HCT116 (cell line): ENCODE data around the gene STRA8. TPM values are rescaled to one million over a fixed set of nuclear protein-coding genes. Genes with fewer than 3 reads are reported as not detected.

ENCODE experiments used
- ATAC-seq: fragments of 200-7000 bp; cut with Tn5 transposase; 2 replicates; pipeline ENCODE4 v1.9.1; 2020; ENCODE audit warnings: mild to moderate bottlenecking, moderate library complexity
- BruUV-seq: library from RNA; stranded (reverse); fragments of 400-500 nt; replicated peaks from 2 replicates; lab custom pipeline; 2021; lab: Mats Ljungman, UMichigan
- CTCF ChIA-PET: fragments of 300-600 bp; sonication (Branson Sonifier 250); formaldehyde crosslinking; loops from one replicate; lab custom pipeline; 2021; ENCODE audit warnings: antibody characterized with exemption; lab: Charles Lee
- POLR2A ChIA-PET: fragments of 300-600, 350-600 bp; sonication (Branson Sonifier 250); formaldehyde crosslinking; loops from one replicate; lab custom pipeline; 2021; ENCODE audit warnings: antibody characterized with exemption; lab: Charles Lee
- RAD21 ChIA-PET, 2 experiments: fragments of 300-600 bp; sonication (Branson Sonifier 250); formaldehyde crosslinking; loops; one replicate each; lab custom pipeline; 2023; ENCODE audit warnings: low total read pairs in 2 of 2; ENCODE audit not compliant: uncharacterized antibody in 2 of 2, unreplicated experiment in 2 of 2, low non-redundant PET in 1 of 2; lab: Charles Lee
- DNase-seq: peaks from one replicate; pipeline ENCODE4 v3.0.0-alpha.2; 2010; ENCODE audit warnings: low read depth, low spot score
- H2AFZ ChIP-seq: fragments of 200-600 bp; shearing (Covaris generic), sonication (generic); 2 replicates; pipeline ENCODE4 v1.6.1; 2017; ENCODE audit warnings: low read depth, mixed run types, mixed read lengths, antibody characterized with exemption, low read length; ENCODE audit not compliant: poor library complexity, severe bottlenecking
- H3K27ac ChIP-seq: 2 replicates; pipeline ENCODE4 v1.5.1; 2012; ENCODE audit warnings: low read depth, low read length
- H3K27me3 ChIP-seq: fragments of 200-600 bp; sonication (generic); 2 replicates; pipeline ENCODE4 v1.6.1; 2016; ENCODE audit warnings: mixed run types, low read length, mixed read lengths; ENCODE audit not compliant: insufficient read depth
- H3K36me3 ChIP-seq, 2 experiments: fragments of 200-500 bp in 1 of 2; fragments of 200-600 bp in 1 of 2; sonication (Bioruptor generic) in 1 of 2; sonication (generic) in 1 of 2; 2 replicates each; pipeline versions ENCODE4 v1.5.1 to v1.6.1; 2014 to 2016; ENCODE audit warnings: low read length in 2 of 2, inconsistent platforms in 1 of 2, mixed read lengths in 1 of 2, mixed run types in 1 of 2; ENCODE audit not compliant: insufficient read depth in 2 of 2, control insufficient read depth in 1 of 2
- H3K4me1 ChIP-seq, 2 experiments: fragments of 200-600 bp in 1 of 2; sonication (generic) in 1 of 2; 2 replicates each; pipeline versions ENCODE4 v1.5.1 to v1.6.1; 2012 to 2017; ENCODE audit warnings: low read length in 2 of 2, inconsistent platforms in 1 of 2, mild to moderate bottlenecking in 1 of 2, mixed read lengths in 1 of 2, mixed run types in 1 of 2, moderate library complexity in 1 of 2; ENCODE audit not compliant: insufficient read depth in 2 of 2, control insufficient read depth in 1 of 2
- H3K4me2 ChIP-seq: fragments of 200-600 bp; sonication (generic); 2 replicates; pipeline ENCODE4 v1.6.1; 2017; ENCODE audit warnings: mixed run types, low read length, mixed read lengths
- H3K4me3 ChIP-seq, 2 experiments: fragments of 200-600 bp in 1 of 2; sonication (generic) in 1 of 2; replicated peaks in 1 of 2; 2 replicates each; pipeline ENCODE4 v1.5.1; 2011 to 2016; ENCODE audit warnings: low read length in 2 of 2, control low read depth in 1 of 2, low read depth in 1 of 2, mild to moderate bottlenecking in 1 of 2, mixed read lengths in 1 of 2, mixed run types in 1 of 2
- H3K79me2 ChIP-seq: fragments of 200-600 bp; sonication (generic); 2 replicates; pipeline ENCODE4 v1.6.1; 2017; ENCODE audit warnings: mild to moderate bottlenecking, mixed run types, low read length, moderate library complexity, mixed read lengths; ENCODE audit not compliant: insufficient read depth
- H3K9ac ChIP-seq: fragments of 200-600 bp; sonication (generic); 2 replicates; pipeline ENCODE4 v1.6.1; 2016; ENCODE audit warnings: low read length, mixed read lengths
- H3K9me2 ChIP-seq: fragments of 200-600 bp; sonication (generic), shearing (Covaris generic); 2 replicates; pipeline ENCODE4 v1.6.1; 2017; ENCODE audit warnings: mixed run types, mild to moderate bottlenecking, moderate library complexity; ENCODE audit not compliant: insufficient read depth
- H3K9me3 ChIP-seq, 2 experiments: fragments of 200-500 bp in 1 of 2; fragments of 200-600 bp in 1 of 2; sonication (Bioruptor generic) in 1 of 2; sonication (generic) in 1 of 2; 2 replicates each; pipeline ENCODE4 v1.6.1; 2014 to 2017; ENCODE audit warnings: low read length in 2 of 2, mixed read lengths in 2 of 2, inconsistent platforms in 1 of 2, low read depth in 1 of 2, mild to moderate bottlenecking in 1 of 2, mixed run types in 1 of 2, moderate library complexity in 1 of 2; ENCODE audit not compliant: control insufficient read depth in 1 of 2, insufficient read depth in 1 of 2
- H4K20me1 ChIP-seq: fragments of 200-600 bp; sonication (generic), shearing (Covaris generic); 2 replicates; pipeline ENCODE4 v1.6.1; 2017; ENCODE audit warnings: mixed run types, mild to moderate bottlenecking, moderate library complexity; ENCODE audit not compliant: insufficient read depth
- ATF3 ChIP-seq: IDR thresholded peaks from 2 replicates; pipeline ENCODE4 v1.6.1; 2012
- CBX3 ChIP-seq: IDR thresholded peaks from 2 replicates; pipeline ENCODE4 v1.6.1; 2012; ENCODE audit warnings: low read depth
- EGR1 ChIP-seq: IDR thresholded peaks from 2 replicates; pipeline ENCODE4 v1.6.1; 2012; ENCODE audit warnings: low read depth
- ELF1 ChIP-seq: IDR thresholded peaks from 2 replicates; pipeline ENCODE4 v1.6.1; 2012; ENCODE audit warnings: low read depth, borderline replicate concordance
- EZH2phosphoT487 ChIP-seq: fragments of 200-600 bp; IDR thresholded peaks from 2 replicates; pipeline ENCODE4 v1.6.1; 2018; ENCODE audit warnings: antibody characterized with exemption, borderline replicate concordance
- JUND ChIP-seq: IDR thresholded peaks from 2 replicates; pipeline ENCODE4 v1.6.1; 2012
- MAX ChIP-seq: IDR thresholded peaks from 2 replicates; pipeline ENCODE4 v1.6.1; 2012
- POLR2AphosphoS5 ChIP-seq: IDR thresholded peaks from 2 replicates; pipeline ENCODE4 v1.6.1; 2011; ENCODE audit warnings: mild to moderate bottlenecking, low read depth, low read length, moderate library complexity
- RAD21 ChIP-seq: IDR thresholded peaks from 2 replicates; pipeline ENCODE4 v1.6.1; 2012; ENCODE audit warnings: low read depth, mild to moderate bottlenecking
- REST ChIP-seq: IDR thresholded peaks from 2 replicates; pipeline ENCODE4 v1.6.1; 2012; ENCODE audit warnings: low read depth
- SIN3A ChIP-seq: IDR thresholded peaks from 2 replicates; pipeline ENCODE4 v1.6.1; 2012; ENCODE audit warnings: low read depth
- SP1 ChIP-seq: IDR thresholded peaks from 2 replicates; pipeline ENCODE4 v1.6.1; 2012; ENCODE audit warnings: low read depth
- SRF ChIP-seq: IDR thresholded peaks from 2 replicates; pipeline ENCODE4 v1.6.1; 2012; ENCODE audit warnings: low read depth
- TCF7L2 ChIP-seq: IDR thresholded peaks from 2 replicates; pipeline ENCODE4 v1.7.0; 2011; ENCODE audit warnings: borderline replicate concordance, inconsistent platforms; ENCODE audit not compliant: insufficient read depth, insufficient read length; ENCODE audit errors: extremely low read depth
- YY1 ChIP-seq: IDR thresholded peaks from 2 replicates; pipeline ENCODE4 v1.6.1; 2011; ENCODE audit warnings: low read length, low read depth, moderate library complexity, mild to moderate bottlenecking; ENCODE audit not compliant: insufficient replicate concordance; ENCODE audit errors: extremely low read depth
- ZFX ChIP-seq: fragments of 450-650 bp; IDR thresholded peaks from 2 replicates; pipeline ENCODE4 v1.6.1; 2017
- ZNF274 ChIP-seq: fragments of 200-500 bp; sonication (Bioruptor generic); IDR thresholded peaks from 2 replicates; pipeline ENCODE4 v1.6.1; 2014; ENCODE audit warnings: mild to moderate bottlenecking, low read depth, low read length, inconsistent platforms
- intact Hi-C: fragments of 100-400 bp; cut with micrococcal nuclease; formaldehyde crosslinking; loops from 2 replicates; pipeline ENCODE4 v1.10.0; 2022
- total RNA-seq: library from RNA; stranded (reverse); gene quantifications from one replicate; pipeline ENCODE4 v1.2.1, GENCODE V29; 2021; ENCODE audit not compliant: unreplicated experiment

STRA8 gene
- total RNA-seq, 1 experiment from 2014 or later, result not detected

GRCh38 chr7:135186841-135187253 lies 46.8 kb upstream of the STRA8 start:
- H4K20me1 ChIP-seq, result no peaks in the 10 kb centered on the region
- no peak overlapping the region for H3K4me2 ChIP-seq
- BruUV-seq, result no TSS peak
- DNase-seq, result no peak
- no peak overlapping the region for H2AFZ ChIP-seq
- no peak for ATAC-seq
- no peaks in the 10 kb centered on the region for H3K79me2 ChIP-seq
- H3K4me1 ChIP-seq, result no peaks in the 10 kb centered on the region
- H3K4me3 ChIP-seq, result no peak overlapping the region
- H3K27me3 ChIP-seq, result no peaks in the 10 kb centered on the region
- ChIA-PET RAD21 (no interaction called here), CTCF (no interaction called here), POLR2A (no interaction called here)
- no peak overlapping the region for H3K27ac ChIP-seq
- H3K9me3 ChIP-seq, result peaks cover 0 to 4% of the 10 kb centered on the region in 2 experiments; a peak in 1 of 4 replicates
- H3K9me2 ChIP-seq, result no peaks in the 10 kb centered on the region
- intact Hi-C loops, result no loop called here
- H3K36me3 ChIP-seq, result no peaks in the 10 kb centered on the region
- TF ChIP-seq RAD21, result no peak
- no peak for TF ChIP-seq ELF1
- no peak for TF ChIP-seq SP1
- TF ChIP-seq ZFX, result no peak
- TF ChIP-seq EGR1, result no peak
- no peak for TF ChIP-seq YY1
- TF ChIP-seq TCF7L2, result no peak
- no peak for TF ChIP-seq EZH2phosphoT487
- TF ChIP-seq ZNF274, result no peak
- TF ChIP-seq SIN3A, result no peak
- no peak for TF ChIP-seq ATF3
- no peak for TF ChIP-seq POLR2AphosphoS5
- TF ChIP-seq JUND, result no peak
- no peak for TF ChIP-seq REST
- no peak for TF ChIP-seq MAX
- TF ChIP-seq SRF, result no peak
- no peak for TF ChIP-seq CBX3
- TF ChIP-seq, all 23 proteins: peak for 0
- no peak overlapping the region for H3K9ac ChIP-seq
